Spleen (tissue), 7 donors: ENCODE results near the gene NAGS.
"Not testable (repeated sequence)": the region's sequence is repeated elsewhere in the genome, so short reads cannot be mapped to it uniquely, and the experiment has no call there.

Experiments
- CTCF ChIP-seq, 11 experiments: fragments of 200-600 bp in 7 of 11; fragments of 450-650 bp in 4 of 11; sonication (generic) in 4 of 11; IDR thresholded peaks in 8 of 11; conservative IDR thresholded peaks in 3 of 11; 1 replicate in 7 of 11; 2 replicates in 4 of 11; pipeline versions ENCODE4 v1.4.0 to v1.8.0; 2016 to 2021; ENCODE audit warnings: antibody characterized with exemption in 11 of 11, inconsistent platforms in 4 of 11, mild to moderate bottlenecking in 1 of 11
- POLR2AphosphoS5 ChIP-seq, 3 donors: sonication (generic); formaldehyde crosslinking; IDR thresholded peaks; one replicate each; pipeline ENCODE4 v1.5.1; 2017; ENCODE audit warnings: antibody characterized with exemption in 3 of 3
- donor health status: DM: no; HTN: no; CAD: no; lungs with moderate emphysema.
- donor health status: DM: no; HTN: no; CAD: no.
- donor health status: DM: no; HTN: no; CAD: no.

GRCh38 chr17:43961292-43961691 is 43.1 kb upstream of the NAGS start:
- not testable (repeated sequence) for TF ChIP-seq CTCF (IDR thresholded peaks at IDR 0.05 in 8 of 11, conservative IDR thresholded peaks at IDR 0.05 in 3 of 11); POLR2AphosphoS5 (IDR thresholded peaks at IDR 0.05)
